HG03060 (cell line): Measurements from ENCODE around the gene KPNA6.
"Not testable (repeated sequence)": the region's sequence is repeated elsewhere in the genome, so short reads cannot be mapped to it uniquely, and the experiment has no call there.

ENCODE experiments used
- ATAC-seq: cut with Tn5 transposase; IDR thresholded peaks from one replicate; pipeline ENCODE4 v1.9.1; 2021; ENCODE audit warnings: low read depth, moderate number of reproducible peaks; ENCODE audit not compliant: unreplicated experiment

Gene KPNA6

DNA sequence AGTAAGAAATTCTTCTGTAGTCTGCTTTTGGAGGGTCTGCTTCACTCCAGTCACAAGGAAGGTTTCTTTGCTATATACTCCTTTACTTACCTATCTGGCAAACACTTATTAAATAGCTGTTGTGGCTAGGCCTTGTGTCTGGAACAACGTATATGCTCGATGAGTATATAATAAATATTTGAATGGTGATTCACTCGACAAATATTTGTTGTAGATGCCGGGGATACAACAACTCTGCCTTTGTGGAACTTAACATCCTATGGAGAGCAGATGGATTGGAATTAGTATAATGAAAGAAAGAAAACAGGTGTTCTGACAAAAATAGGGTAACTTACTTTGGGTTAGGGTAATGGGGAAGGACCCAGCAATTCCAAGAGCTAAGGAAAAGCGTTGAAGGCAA lies 31.1 kb downstream of the KPNA6 start:
- no peak for ATAC-seq

DNA sequence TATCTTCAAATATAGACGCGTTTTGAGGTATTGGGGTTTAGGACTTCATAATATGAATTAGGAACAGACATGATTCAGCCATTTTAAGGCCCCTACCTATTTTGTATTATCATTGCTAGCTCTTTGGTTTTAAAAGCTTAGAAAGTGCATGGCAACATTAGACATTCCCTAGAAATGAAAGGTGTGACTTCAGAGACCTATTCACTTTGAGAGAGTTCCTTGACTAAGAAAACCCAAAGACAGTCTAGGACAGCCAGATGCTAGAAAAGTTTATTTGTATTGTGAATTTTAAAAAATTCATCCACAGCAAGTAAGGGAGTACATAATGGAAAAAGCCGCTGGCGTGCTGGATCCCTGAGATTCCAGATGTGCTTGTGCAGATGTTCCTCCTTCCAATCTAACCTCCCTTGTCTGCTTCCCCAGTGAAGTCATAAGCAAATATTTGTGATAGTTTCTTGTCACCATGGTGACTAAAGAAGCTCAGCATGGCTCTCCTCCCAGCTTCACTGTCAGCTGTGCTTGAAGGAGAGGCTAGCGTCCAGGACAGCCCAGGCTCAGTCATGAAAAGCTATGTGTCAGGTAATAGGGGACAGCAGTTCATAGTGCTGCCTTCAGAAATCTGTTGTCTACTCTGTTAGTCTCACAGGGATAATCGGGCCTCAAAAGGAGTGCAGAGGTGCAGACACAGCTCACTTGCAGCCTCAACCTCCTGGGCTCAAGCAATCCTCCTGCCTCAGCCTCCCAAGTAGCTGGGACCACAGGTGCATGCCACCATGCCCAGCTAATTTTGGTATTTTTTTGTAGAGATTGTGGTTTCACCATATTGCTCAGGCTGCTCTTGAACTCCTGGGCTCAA lies 34.8 kb downstream of the KPNA6 start:
- ATAC-seq: no peak

DNA sequence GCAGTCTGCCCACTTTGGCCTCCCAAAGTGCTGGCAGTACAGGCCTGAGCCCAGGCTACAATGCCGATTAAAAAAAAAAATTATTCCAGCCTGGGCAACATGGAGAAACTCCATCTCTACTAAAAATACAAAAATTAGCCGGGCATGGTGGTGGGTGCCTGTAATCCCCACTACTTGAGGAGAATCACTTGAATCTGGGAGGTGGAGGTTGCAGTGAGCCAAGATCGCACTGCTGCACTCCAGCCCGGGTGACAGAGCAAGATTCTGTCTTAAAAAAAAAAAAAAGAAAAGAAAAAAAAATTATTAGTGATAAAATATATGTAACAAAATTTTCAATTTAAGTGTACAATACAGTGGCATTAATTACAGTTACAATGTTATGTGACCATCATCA lies 35.4 kb downstream of the KPNA6 start:
- not testable (repeated sequence) for ATAC-seq

DNA sequence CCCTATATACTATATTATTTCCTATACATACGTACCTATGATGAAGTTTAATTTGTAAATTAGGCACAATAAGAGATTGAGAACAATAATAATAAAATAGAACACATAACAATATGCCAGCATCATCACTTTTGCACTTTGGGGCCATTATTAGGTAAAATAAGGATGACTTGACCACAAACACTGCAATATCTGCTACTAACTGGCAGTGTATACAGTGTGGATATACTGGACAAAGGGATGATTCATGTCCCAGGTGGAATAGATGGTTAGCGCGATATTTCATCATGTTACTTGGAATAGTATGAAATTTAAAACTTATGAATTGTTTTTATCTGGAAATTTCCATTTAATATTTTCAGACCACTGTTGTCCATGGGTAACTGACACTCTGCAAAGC lies 36.2 kb downstream of the KPNA6 start:
- no peak for ATAC-seq

DNA sequence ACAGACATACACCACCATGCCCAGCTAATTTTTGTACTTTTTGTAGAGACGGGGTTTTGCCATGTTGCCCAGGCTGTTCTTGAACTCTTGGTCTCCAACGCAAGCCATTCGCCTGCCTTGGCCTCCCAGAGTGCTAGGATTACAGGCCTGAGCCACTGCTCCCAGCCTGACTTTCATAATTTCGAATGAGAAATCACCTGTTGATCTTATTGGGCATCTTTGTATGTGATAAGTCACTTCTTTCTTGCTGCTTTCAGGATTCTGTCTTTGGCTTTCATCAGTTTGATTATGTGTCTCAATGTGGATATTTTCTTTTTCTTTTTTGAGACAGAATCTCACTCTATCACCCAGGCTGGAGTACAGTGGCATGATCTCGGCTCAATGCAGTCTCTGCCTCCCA lies 39.9 kb downstream of the KPNA6 start:
- ATAC-seq: not testable (repeated sequence)

DNA sequence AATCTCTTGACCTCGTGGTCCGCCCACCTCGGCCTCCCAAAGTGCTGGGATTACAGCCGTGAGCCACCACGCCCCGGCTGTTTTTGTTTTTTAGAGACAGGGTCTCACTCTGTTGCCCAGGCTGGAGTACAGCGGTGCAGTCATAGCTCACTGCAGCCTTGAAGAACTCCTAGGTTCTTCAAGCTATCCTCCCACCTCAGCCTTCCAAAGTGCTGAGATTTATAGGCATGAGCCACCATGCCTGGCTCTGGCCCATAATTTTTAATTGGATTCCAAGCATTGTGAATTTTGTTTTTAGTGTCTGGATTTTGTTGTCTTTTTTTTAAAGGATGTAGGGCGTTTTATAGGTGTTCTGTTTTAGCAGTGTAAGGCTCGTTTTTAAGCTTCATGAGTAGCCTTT lies 43.0 kb downstream of the KPNA6 start:
- ATAC-seq: no peak

DNA sequence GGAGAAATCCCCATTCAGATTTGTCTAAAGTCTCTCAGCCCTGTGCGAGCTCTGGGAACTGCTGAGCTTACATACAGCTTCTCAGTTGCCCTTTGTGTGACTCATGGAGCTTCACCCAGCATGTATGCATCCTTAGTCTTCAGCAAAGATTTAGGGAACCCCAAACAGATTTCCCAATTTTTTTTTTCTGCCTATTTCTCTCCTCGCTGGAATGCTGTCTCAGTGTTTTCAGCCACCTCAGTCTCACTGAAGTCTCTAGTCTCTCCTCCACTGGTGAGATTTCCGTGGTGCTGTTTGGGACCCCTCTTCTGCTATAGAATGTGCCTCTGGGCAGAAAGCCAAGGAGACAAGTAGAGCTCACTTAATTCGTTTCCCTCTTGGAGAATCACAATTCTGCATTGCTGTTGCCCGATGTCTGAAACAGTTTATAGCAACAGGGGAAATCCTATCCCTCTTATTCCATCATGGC lies 43.5 kb downstream of the KPNA6 start:
- no peak for ATAC-seq

DNA sequence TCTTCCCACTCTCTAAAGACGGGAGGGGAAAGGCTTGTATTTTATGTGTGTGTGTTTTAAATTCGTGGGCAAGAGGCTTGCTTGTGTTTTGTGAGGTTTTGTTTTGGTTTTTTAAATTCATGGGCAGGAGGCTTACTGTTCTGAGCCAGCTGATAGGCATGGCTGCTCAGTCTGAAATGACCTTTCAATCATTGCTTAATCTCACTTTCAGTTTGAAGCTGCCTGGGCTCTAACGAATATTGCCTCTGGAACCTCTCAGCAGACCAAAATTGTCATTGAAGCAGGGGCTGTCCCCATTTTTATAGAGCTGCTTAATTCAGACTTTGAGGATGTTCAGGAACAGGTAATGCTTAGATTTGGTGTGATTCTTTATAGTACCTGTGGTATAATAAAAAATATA lies 51.3 kb downstream of the KPNA6 start:
- ATAC-seq: no peak

DNA sequence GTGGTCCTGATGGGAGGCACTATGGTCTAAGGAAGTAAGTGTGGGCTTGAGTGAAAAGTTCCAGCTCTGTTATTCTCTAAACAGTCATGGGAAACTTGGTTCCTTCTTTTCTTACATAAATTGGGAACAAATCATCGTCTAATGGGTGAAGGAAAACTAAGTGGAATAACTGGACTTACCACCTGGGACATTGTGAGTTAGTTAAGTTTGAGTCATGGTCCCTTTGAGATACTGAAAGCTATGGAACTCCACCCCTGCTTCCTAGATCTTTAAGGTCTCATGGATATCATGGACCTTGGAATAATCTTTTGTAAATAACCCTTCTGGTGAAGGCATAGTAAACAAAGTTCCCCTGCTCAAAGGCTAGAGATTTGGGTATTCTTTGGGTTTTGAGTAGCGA lies 55.5 kb downstream of the KPNA6 start:
- ATAC-seq: no peak

DNA sequence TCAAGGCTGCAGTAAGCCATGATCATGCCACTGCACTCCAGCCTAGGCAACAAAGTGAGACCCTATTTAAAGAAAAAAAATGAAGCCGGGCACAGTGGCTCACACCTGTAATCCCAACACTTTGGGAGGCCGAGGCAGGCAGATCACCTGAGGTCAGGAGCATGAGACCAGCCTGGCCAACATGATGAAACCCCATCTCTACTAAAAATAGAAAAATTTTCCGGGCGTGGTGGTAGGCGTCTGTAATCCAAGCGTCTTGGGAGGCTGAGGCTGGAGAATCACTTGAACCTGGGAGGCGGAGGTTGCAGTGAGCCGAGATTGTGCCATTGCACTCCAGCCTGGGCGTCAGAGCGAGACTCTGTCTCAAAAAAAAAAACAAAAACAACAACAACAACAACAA lies 57.8 kb downstream of the KPNA6 start:
- not testable (repeated sequence) for ATAC-seq

DNA sequence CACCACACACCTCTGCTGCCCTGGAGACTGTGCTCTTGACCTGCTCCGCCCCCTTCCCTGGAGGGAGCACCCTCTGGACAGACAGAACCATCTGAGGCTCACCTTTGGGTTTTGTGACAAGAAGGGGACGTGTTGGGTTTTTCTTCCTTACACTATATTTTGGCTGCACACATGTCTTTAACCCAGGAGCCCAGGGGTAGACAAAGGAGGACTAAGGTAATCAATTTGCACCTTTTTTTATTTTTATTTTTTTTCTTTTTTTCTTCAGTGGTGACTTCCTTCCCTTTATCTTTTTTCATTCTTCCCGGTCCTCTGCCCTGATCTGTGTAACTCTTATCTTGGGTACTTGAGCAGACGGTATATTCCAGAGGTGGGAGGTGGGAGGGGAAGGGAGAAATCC lies 63.1 kb downstream of the KPNA6 start:
- ATAC-seq: no peak

DNA sequence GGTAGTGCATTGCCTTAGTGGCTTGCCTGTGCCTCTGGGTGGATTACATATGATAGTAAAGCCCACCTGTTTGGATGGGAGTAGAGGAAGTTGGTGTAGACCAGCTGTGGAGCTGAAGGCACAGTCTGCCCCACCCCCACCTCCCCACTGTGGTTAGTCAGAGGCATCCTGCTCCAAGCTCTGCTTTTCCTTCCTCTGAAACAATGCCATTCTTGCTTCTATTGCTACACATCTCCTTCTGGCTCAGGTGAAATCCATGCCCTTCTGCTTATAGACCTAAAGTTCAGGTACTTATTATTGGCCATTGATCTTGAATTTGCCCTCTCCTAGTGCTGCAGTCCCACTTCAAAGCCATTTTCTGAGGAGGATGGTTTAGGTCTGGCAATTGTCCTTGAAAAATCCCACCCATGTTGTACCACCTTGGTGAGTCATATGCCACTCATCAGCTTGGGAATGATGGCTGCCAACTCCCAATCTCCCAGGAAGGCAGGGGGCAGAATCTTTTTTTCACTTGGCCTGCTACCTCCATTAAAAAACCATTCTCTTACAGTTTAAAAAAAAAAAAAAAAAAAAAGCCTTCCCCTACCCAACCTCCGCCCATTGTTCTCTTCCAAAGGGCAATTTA lies 64.9 kb downstream of the KPNA6 start:
- no peak for ATAC-seq

DNA sequence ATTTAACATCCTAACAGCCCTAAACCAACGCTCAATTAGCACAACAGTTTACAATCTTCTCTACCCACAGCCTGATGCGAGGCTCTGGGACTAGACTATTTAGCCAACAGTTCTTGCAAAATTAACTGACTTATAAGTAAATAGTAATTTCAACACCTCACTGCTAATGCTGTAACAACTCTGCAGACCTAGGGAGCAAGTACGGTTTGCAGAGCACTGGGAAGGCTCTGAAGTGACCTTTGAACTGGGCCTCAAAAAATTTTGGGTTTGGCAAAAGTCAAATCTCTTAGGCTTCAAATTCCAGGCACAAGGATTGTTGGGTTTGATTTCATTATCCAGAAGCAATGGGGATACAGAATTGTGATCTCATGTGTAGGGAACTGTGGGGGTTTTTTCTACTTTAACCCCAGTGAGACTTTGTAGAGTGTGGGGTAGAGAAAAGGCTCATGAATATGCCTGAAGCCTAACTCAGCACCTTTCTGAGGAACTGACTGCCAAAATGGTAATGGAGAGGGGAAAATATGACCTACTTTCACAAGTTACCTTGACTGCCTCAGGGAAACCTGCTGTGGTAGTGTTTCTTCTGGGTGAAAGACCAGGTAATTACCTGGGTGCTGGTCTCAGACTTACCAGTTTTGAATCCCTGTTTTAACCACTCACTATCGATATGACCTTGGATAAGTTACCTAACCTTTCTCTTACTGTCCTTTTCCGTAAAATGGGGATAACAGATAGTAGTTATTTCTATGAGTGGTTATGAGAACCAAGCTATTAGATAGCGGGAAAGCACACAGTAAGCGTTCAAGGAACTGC lies 70.7 kb downstream of the KPNA6 start:
- ATAC-seq: no peak

DNA sequence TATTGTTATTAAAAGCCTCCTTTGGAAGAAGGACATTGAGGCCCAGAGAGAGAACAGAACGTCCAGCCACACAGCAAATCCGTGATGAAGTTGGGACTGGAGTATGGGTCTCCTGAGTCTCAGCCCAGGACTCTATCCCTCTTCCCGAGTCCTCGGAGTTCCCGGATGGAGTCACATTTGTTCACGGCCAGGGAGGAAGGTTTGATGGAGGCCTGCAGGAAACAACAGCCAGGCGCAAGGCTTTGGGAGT lies 71.3 kb downstream of the KPNA6 start:
- ATAC-seq: no peak

DNA sequence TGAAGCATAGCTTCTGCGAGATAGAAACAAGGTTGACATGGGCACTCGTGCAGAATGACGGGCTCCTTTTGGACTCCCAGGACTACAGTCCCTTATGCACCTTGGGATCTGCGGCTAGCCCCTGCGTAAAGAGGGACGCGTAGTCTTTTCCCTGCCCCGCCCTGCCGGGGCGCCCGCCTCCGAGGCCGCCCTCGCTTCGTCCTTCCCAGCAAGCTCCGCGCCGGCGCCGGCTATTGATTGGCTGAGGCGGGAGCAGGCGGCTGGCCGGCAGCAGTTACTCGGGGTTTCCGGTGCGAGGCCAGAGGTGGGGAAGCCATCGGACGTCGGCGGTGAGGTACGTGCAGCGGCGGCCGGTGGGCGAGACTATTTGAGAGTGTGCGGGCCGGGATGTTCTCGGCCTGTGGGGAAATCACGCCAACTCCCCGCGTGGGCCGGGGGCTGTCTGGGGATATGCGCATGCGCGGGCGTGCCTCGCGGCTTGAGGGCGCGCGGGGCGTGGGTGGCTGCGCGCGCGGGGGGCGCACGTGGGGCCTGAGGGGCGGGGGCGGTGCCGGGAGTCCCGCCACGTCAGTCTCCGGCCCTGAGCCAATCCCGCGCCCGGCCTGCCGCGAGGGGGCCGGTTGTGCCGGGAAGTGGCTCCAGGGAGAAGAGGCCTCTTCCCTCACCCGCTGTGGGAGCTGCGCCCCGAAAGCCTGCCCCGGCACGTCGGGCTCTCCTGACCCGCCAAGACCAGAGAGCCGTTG lies 71.8 kb downstream of the KPNA6 start, which contains the start of gene TXLNA:
TXLNA (plus strand) TSS at position 233 of the 743 bp plus-strand sequence. CDS start 671 bp downstream, outside the sequence.
- ATAC-seq: peak; percentile 68

DNA sequence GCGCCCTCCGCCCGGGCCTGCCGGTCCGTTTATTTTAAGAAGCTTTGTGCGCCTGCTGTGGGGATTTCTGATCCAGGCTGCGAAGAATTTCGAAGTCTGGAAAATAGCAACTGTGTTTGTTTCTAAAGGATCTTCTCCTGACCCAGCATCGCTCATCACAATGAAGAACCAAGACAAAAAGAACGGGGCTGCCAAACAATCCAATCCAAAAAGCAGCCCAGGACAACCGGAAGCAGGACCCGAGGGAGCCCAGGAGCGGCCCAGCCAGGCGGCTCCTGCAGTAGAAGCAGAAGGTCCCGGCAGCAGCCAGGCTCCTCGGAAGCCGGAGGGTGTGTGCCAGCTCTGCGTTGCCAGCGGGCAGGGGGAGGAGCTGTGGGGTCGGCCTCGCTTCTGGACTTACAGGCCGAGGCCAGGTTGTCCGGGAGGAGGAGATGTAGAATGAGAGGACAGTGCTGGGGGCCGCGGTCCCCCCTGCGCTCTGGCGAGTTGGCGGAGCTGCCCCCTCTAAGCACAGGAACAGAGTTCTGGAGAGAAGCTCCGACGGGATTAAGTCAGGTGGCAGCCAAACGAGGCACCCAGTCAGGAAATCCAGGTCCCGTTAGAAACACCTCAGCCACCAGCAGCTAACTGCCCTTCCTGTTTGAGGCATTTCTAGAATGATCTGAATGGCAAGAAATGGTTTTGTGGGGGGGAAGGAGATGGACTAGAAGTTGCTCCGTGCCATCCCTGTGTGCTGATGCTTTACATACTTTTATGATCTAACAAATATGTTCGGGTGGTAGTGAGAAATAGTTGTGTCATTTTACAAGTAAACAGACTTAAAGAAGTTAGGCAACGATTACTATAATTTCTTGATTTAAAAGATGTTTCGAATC lies 72.6 kb downstream of the KPNA6 start:
- ATAC-seq: no peak

DNA sequence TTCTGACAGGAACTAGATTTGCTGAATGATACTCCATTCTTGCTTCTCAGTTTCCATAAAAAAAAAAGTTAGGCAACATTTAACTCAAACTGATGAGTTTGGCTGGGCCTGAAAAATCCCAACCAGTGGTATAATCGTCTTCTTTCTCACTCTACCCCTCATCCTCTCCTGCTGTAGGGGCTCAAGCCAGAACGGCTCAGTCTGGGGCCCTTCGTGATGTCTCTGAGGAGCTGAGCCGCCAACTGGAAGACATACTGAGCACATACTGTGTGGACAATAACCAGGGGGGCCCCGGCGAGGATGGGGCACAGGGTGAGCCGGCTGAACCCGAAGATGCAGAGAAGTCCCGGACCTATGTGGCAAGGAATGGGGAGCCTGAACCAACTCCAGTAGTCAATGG lies 73.2 kb downstream of the KPNA6 start:
- ATAC-seq: no peak

DNA sequence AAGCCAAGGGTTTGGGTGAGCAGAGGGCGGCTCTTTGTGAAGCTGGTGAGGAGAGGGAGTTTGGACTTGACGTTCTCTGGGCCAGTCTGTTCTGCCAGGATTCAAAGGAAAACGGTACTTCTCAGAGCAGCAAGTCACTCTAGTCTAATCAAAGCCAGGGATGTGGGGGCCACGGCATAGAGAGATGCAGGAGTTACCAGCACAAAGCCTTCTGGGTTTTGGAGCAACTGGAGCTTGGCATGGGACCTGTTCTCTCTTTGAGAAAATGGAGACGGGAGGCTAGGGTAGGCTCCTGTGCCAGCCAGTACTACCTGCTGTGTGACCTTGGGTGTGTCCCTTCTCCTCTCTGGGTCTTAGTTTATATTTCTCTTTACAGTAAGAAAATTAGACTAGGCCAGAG lies 73.7 kb downstream of the KPNA6 start:
- no peak for ATAC-seq

DNA sequence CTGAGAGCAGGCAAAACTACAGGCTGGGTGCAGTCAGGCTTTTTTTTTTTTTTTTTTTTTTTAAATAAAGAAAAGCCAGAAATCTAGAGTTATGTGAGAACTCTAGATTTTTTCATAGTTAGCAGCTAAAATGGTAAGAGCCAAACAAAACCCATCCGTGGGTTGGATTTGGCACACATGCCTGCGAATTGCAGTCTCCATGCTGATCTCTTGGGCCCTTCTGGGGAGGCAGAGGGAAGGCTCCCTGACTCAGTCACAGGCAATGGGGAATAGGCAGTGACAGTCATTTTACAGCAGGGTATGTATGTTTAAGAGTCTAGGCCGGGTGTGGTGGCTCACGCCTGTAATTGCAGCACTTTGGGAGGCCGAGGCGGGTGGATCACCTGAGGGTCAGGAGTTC lies 74.2 kb downstream of the KPNA6 start:
- ATAC-seq: no peak

DNA sequence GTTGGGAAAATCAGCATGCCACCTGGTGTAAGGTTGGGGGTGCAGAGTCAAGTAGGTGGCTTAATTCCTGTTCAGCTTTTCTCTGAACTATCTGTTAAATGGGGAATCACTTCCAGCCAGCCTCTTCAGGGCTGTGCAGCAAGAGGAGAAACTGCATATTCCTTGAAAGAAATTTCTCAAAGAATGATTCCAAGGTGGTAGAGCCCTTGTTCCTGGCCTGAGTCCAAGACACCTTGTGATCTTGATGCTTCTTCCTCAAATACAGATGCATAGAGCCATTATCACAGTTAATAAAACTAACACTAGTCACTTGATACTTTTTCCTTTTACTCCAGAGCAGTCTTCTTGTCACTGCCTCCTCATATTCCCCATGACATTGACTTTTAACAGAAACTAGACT lies 76.8 kb downstream of the KPNA6 start:
- no peak for ATAC-seq
